ENCODE measurements around the gene KCNT2.

Gene KCNT2

DNA sequence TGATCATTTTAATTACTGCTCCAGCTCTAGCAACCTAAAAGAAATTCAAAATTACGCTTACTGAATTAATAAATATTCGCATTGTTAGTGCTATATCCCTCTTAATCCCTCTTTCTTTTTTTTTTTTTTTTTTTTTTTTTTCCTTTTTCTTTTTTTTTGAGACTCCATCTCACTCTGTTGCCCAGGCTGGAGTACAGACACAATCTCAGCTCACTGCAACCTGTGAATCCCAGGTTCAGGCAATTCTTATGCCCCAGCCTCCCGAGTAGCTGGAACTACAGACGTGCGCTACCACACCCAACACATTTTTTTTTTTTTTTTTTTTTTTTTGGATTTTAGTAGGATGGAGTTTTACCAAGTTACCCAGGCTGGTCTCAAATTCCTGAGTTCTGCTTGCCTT, 157.1 kb downstream of the KCNT2 start:
- H3K36me3 Mint-ChIP-seq (ENCODE audit: insufficient read depth): no peaks in the 10 kb centered on the region
- H3K27ac Mint-ChIP-seq (ENCODE audit: low read depth): no peak overlapping the region
- H3K9me3 Mint-ChIP-seq: peaks cover 19% of the 10 kb centered on the region
- H3K4me3 Mint-ChIP-seq: no peak overlapping the region
- DNase-seq (ENCODE audit: low spot score in 2 of 2) (no peak), ATAC-seq (replicated peaks; ENCODE audit: extremely low read depth, poor library complexity, severe bottlenecking) (no peak)
- no peaks in the 10 kb centered on the region for H3K27me3 Mint-ChIP-seq
- no peaks in the 10 kb centered on the region for H3K4me1 Mint-ChIP-seq

DNA sequence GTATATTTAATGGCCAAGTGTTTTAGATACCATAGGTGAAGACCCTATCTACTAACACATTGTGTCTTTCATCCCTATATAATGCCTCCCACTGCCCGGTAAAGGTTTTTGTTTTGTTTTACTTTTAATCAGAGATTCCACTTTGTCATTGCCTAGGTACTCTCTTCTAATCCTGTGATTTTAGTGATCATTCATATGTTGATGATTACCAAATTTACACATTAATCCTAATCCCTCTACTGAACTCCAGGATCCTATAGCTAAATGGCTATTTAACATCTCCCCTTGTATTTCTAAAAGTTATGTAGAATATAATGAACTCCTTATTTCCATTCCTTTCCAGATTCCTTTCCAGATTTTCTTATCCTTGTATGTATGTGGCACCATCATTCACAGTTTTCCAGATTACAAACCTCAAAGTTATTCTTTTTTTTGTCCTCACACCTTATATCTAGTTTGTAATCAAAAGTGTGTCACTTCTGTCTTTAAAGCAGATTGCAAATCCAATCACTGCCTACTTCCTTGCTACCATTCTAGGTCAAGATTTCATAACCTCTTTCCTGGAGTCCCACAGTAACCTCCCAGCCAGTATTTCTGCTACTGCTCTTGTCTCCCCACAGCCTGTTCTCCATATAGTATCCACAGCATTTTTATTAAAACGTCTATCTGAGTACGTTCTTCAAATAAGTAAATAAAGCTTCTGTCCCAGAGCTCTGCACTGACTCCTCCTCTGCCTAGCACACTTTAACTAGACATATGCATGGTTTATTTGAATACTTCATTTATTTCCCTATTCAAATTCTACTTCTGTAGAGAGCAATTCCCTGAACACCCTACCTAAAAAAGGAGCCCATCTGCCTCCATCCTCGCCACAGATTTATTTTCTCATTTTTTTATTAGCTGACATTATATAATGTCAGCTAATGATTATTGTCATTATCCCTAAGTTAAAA, 157.8 kb downstream of the KCNT2 start:
- Mint-ChIP-seq H3K36me3 (ENCODE audit: insufficient read depth) (no peaks in the 10 kb centered on the region), H3K9me3 (peaks cover 12% of the 10 kb centered on the region), H3K4me3 (no peak overlapping the region), H3K27ac (ENCODE audit: low read depth) (no peak overlapping the region), H3K4me1 (no peaks in the 10 kb centered on the region), H3K27me3 (no peaks in the 10 kb centered on the region)
- ATAC-seq (replicated peaks; ENCODE audit: extremely low read depth, poor library complexity, severe bottlenecking) (no peak), DNase-seq (ENCODE audit: low spot score in 2 of 2) (no peak)

DNA sequence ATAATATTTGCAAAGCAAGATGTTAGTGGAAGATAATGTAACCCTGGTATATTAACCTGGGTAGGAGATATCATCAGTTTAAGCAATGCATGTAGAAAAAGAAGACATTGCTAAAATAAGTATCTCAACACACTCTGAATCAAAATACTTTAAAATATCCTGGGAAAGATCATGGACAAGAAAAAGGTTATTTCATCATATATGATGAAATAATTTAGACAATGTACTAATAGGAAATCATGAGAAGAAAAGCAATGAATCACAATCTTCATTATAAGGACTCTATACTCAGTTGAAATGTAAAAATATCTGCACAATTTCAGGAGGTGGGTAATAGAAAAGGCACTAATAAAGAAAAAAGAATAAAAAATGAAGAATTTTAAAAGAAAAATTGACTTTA, 158.8 kb downstream of the KCNT2 start:
- Mint-ChIP-seq H3K27me3 (no peaks in the 10 kb centered on the region), H3K9me3 (peaks cover 5% of the 10 kb centered on the region), H3K36me3 (ENCODE audit: insufficient read depth) (no peaks in the 10 kb centered on the region), H3K4me1 (no peaks in the 10 kb centered on the region), H3K27ac (ENCODE audit: low read depth) (no peak overlapping the region), H3K4me3 (no peak overlapping the region)
- ATAC-seq (replicated peaks; ENCODE audit: extremely low read depth, poor library complexity, severe bottlenecking) (no peak), DNase-seq (ENCODE audit: low spot score in 2 of 2) (no peak)

DNA sequence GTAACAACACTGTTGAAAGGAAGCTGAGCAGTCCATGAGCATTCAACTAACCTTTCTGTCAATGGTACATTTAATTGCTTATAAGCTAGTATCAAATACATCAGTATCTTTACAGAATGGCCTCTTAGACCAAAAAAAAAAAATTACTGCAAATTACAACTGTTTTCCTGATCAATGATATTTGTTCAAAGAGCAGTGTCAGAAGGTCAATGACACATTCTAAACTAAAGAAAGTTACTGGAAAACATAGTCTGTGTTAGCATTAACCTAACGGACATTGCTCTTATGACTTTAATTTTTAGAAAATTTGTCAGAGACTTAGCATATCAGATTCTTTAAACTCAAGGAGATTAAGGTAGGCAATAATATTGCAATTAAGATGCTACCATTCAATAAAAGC, 162.5 kb downstream of the KCNT2 start:
- Mint-ChIP-seq H3K4me1 (no peaks in the 10 kb centered on the region), H3K27me3 (no peaks in the 10 kb centered on the region), H3K9me3 (peaks cover 15% of the 10 kb centered on the region), H3K36me3 (ENCODE audit: insufficient read depth) (no peaks in the 10 kb centered on the region), H3K4me3 (no peak overlapping the region), H3K27ac (ENCODE audit: low read depth) (no peak overlapping the region)
- DNase-seq (ENCODE audit: low spot score in 2 of 2): no peak
- no peak for ATAC-seq (replicated peaks; ENCODE audit: extremely low read depth, poor library complexity, severe bottlenecking)

DNA sequence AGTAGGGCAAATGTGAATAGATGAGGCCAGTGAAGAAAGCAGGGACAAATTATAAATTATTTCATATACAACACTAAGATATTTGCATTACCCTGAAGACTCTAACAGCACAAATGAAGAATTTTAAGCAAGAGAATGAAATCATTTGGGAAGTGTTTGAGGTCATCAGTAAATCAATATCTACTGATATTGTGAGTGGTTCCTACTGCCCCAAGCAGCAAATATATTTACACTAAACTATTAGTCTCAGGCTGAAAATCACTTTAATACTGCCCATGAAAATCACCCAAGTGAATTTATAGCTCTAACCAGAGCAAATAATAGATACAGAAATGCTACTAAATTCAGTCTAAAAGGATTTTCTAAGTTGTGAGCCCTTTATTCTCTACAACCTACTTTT, 163.6 kb downstream of the KCNT2 start:
- DNase-seq (ENCODE audit: low spot score in 2 of 2): no peak
- H3K4me3 Mint-ChIP-seq: no peak overlapping the region
- H3K27ac Mint-ChIP-seq (ENCODE audit: low read depth): no peak overlapping the region
- H3K36me3 Mint-ChIP-seq (ENCODE audit: insufficient read depth): no peaks in the 10 kb centered on the region
- peaks cover 15% of the 10 kb centered on the region for H3K9me3 Mint-ChIP-seq
- H3K4me1 Mint-ChIP-seq: no peaks in the 10 kb centered on the region
- no peak for ATAC-seq (replicated peaks; ENCODE audit: extremely low read depth, poor library complexity, severe bottlenecking)
- no peaks in the 10 kb centered on the region for H3K27me3 Mint-ChIP-seq

DNA sequence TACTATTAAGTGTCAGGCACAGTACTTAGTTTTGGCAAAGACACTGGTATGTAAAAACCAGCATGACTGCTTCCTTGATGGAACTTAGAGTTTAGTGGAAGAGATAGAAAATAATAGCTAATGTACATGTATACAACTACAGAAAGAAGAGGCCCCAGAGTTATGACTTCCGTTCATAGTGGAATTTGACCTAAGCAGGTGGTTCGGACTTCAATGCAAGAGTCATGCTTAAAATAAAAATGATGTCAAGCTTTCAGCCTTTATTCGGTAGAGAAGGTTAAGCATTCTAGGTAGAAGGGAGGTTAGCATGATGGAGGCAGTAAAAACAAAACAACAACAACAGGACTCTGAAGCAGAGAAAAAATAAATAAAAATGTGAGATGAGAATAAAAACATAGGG, 165.9 kb downstream of the KCNT2 start:
- H3K4me1 Mint-ChIP-seq: no peaks in the 10 kb centered on the region
- H3K27ac Mint-ChIP-seq (ENCODE audit: low read depth): no peak overlapping the region
- H3K9me3 Mint-ChIP-seq: peaks cover 13% of the 10 kb centered on the region
- no peak overlapping the region for H3K4me3 Mint-ChIP-seq
- H3K36me3 Mint-ChIP-seq (ENCODE audit: insufficient read depth): no peaks in the 10 kb centered on the region
- no peaks in the 10 kb centered on the region for H3K27me3 Mint-ChIP-seq
- DNase-seq (ENCODE audit: low spot score in 2 of 2) (no peak), ATAC-seq (replicated peaks; ENCODE audit: extremely low read depth, poor library complexity, severe bottlenecking) (no peak)

DNA sequence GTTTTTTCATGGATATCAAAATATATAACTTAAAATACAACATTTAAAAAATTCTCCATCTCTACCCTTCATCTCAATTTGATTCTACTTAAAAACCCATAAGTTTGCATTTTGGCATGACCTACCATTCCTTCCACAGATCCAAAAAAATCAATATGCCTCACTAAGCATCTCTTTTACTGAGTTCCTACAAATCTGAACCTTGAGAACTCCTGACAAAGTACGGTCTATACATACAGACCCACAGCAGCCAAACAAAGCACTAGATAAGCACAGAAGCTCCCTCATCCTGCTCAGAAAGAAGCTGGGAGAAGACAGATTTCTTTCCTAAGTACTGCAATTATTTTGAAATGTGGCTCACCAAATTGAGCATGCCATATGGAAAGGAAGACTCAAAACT, 167.5 kb downstream of the KCNT2 start:
- no peak overlapping the region for H3K4me3 Mint-ChIP-seq
- no peaks in the 10 kb centered on the region for H3K36me3 Mint-ChIP-seq (ENCODE audit: insufficient read depth)
- DNase-seq (ENCODE audit: low spot score in 2 of 2) (no peak), ATAC-seq (replicated peaks; ENCODE audit: extremely low read depth, poor library complexity, severe bottlenecking) (no peak)
- H3K4me1 Mint-ChIP-seq: no peaks in the 10 kb centered on the region
- H3K27me3 Mint-ChIP-seq: no peaks in the 10 kb centered on the region
- no peak overlapping the region for H3K27ac Mint-ChIP-seq (ENCODE audit: low read depth)
- peaks cover 9% of the 10 kb centered on the region for H3K9me3 Mint-ChIP-seq

DNA sequence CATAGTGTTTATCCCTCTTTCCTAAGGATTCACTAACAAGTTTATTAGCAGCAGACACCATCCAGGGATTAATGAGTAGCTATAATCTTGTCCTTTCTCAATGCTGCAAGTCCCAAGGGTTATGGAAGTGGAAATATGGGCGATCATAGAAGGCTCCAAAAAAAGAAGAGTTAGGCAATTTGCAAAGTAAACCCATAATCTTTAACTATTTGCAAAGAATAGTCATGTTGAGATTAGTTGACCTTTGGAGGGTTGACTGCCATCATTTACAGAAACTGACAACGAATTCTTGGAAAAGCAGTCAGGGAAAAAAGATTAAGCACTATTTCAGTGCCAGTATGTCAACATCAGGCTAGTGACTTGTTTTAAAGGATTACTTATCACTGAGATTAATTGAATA, 169.9 kb downstream of the KCNT2 start:
- no peaks in the 10 kb centered on the region for H3K36me3 Mint-ChIP-seq (ENCODE audit: insufficient read depth)
- H3K27me3 Mint-ChIP-seq: no peaks in the 10 kb centered on the region
- no peaks in the 10 kb centered on the region for H3K4me1 Mint-ChIP-seq
- no peak overlapping the region for H3K4me3 Mint-ChIP-seq
- H3K27ac Mint-ChIP-seq (ENCODE audit: low read depth): no peak overlapping the region
- peaks cover 9% of the 10 kb centered on the region for H3K9me3 Mint-ChIP-seq
- no peak for ATAC-seq (replicated peaks; ENCODE audit: extremely low read depth, poor library complexity, severe bottlenecking)
- DNase-seq (ENCODE audit: low spot score in 2 of 2): no peak

DNA sequence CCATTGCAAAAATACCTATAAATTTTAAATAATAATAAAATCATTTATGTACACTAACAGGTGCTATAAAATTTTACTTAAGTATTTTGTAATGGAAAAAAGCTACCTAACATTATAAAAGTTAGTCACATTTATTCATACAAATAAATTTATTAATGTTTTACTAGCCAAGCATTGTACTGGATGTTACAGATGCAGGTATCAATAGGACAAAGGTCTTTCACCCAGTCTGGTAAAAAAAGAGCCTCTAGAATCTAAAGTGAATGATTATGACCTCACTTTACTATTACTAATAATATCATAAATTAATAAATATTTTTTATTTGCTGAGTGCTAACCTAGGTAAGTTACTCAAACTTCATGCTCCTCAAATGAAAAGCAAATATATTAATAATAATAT, 170.6 kb downstream of the KCNT2 start:
- H3K27me3 Mint-ChIP-seq: no peaks in the 10 kb centered on the region

DNA sequence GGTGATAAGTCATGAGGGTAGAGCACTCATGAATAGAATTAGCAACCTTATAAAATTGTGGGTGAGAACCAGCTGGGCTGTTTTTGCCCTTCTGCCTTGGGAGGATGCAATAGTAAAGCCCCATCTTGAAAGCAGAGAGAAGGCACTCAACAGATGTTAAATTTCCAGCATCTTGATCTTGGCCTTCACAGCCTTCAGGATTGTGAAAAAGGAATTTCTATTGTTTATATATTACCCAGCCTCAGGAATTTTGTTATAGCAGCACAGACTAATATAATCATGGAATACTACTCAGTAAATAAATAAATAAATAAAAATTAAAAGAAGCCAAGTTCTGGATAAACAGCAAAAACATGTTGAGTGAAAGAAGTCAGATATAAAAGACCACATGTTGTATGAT, 175.2 kb downstream of the KCNT2 start:
- no peaks in the 10 kb centered on the region for H3K4me1 Mint-ChIP-seq
- no peak for DNase-seq (ENCODE audit: low spot score in 2 of 2)
- ATAC-seq (replicated peaks; ENCODE audit: extremely low read depth, poor library complexity, severe bottlenecking): no peak
- no peaks in the 10 kb centered on the region for H3K36me3 Mint-ChIP-seq (ENCODE audit: insufficient read depth)
- no peaks in the 10 kb centered on the region for H3K27me3 Mint-ChIP-seq
- H3K4me3 Mint-ChIP-seq: no peak overlapping the region
- H3K27ac Mint-ChIP-seq (ENCODE audit: low read depth): no peak overlapping the region
- H3K9me3 Mint-ChIP-seq: peaks cover 10% of the 10 kb centered on the region

More for the DNA sequence above, 170.6 kb downstream of the KCNT2 start:
- H3K4me3 Mint-ChIP-seq: no peak overlapping the region
- H3K36me3 Mint-ChIP-seq (ENCODE audit: insufficient read depth): no peaks in the 10 kb centered on the region
- no peaks in the 10 kb centered on the region for H3K4me1 Mint-ChIP-seq
- H3K9me3 Mint-ChIP-seq: peaks cover 5% of the 10 kb centered on the region
- DNase-seq (ENCODE audit: low spot score in 2 of 2): no peak
- no peak for ATAC-seq (replicated peaks; ENCODE audit: extremely low read depth, poor library complexity, severe bottlenecking)
- no peak overlapping the region for H3K27ac Mint-ChIP-seq (ENCODE audit: low read depth)

DNA sequence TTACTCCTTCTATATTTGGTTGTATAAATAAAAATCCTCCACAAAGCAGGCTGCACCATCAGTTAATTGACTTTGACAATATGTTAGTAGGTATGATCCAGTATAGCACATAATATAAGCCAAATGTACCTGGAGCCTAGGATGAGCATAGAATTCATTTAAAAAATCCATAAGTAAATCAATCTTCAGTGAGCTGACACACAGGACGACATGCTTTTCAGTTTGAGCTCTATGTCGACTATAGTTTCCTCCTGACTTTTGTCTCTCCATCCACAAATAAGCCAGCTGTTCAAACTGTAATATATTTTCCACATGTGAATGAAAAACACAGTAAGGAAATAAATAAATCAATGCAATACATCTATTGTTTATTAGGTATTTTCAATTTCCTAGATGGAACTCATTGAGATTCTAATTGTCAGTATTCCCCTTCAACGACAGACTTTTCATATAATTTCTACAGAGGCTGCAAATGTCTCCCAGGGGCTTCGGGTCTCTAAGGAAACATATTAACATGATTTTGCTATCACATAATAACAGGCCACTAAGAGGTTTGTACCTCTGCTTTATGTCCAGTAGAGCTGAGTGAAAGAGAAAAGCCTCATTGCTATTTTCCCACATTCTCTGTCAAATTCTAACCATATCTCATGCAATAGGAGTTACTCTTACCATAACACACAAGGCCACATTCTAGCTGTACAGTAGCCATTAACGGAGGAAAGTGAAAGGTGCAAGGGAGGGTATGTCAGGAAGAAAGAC, 180.1 kb downstream of the KCNT2 start:
- ATAC-seq (replicated peaks; ENCODE audit: extremely low read depth, poor library complexity, severe bottlenecking) (no peak), DNase-seq (ENCODE audit: low spot score in 2 of 2) (no peak)
- Mint-ChIP-seq H3K27ac (ENCODE audit: low read depth) (no peak overlapping the region), H3K4me3 (no peak overlapping the region), H3K36me3 (ENCODE audit: insufficient read depth) (no peaks in the 10 kb centered on the region), H3K27me3 (no peaks in the 10 kb centered on the region), H3K4me1 (no peaks in the 10 kb centered on the region), H3K9me3 (peaks cover 10% of the 10 kb centered on the region)

DNA sequence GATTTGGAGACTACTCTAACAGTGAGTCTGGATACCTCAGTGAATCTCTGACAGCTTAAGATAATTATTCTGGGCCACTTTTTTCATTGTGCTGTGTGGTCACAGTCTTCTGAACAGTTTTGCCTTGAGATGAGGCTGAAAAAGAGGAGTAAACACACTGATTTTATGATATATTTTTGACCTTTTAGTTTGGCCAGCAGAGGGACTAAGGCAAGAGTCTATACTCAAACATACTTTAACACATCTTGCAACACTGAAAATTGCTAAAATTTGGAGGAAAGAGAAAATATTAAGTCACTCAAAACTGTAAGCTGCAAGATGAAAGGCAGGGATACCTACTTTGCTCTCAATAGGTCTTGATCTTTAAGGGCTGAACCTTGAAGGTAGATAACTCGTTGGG, 182.7 kb downstream of the KCNT2 start:
- H3K9me3 Mint-ChIP-seq: no peaks in the 10 kb centered on the region
- H3K27ac Mint-ChIP-seq (ENCODE audit: low read depth): no peak overlapping the region
- H3K4me1 Mint-ChIP-seq: no peaks in the 10 kb centered on the region
- no peak for DNase-seq (ENCODE audit: low spot score in 2 of 2)
- no peaks in the 10 kb centered on the region for H3K27me3 Mint-ChIP-seq
- H3K36me3 Mint-ChIP-seq (ENCODE audit: insufficient read depth): no peaks in the 10 kb centered on the region
- ATAC-seq (replicated peaks; ENCODE audit: extremely low read depth, poor library complexity, severe bottlenecking): no peak
- no peak overlapping the region for H3K4me3 Mint-ChIP-seq

DNA sequence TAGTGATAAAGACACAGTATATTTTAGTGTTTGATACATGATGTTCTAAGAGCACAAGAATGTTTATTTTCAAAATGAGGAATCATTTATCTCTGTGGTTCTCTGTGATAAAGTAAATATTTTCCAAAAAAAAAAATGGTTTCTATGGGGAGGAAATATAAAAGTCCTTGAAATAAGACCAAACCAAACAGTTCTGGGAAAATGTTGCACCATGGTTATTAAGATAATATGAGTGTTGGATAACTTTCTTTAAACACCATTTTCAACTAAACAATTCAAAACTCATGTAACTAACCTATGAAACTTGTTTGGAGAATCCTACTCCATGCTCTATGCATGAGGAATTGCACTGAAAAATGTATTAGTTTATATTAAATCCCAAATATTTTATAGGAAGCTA, 184.6 kb downstream of the KCNT2 start:
- H3K27me3 Mint-ChIP-seq: no peaks in the 10 kb centered on the region
- no peak overlapping the region for H3K4me3 Mint-ChIP-seq
- no peaks in the 10 kb centered on the region for H3K36me3 Mint-ChIP-seq (ENCODE audit: insufficient read depth)
- peaks cover 6% of the 10 kb centered on the region for H3K9me3 Mint-ChIP-seq
- H3K4me1 Mint-ChIP-seq: no peaks in the 10 kb centered on the region
- H3K27ac Mint-ChIP-seq (ENCODE audit: low read depth): no peak overlapping the region
- DNase-seq (ENCODE audit: low spot score in 2 of 2) (no peak), ATAC-seq (replicated peaks; ENCODE audit: extremely low read depth, poor library complexity, severe bottlenecking) (no peak)

Measured in central memory CD8-positive, alpha-beta T cell (primary cell).